ENCODE measurements around the gene MAG. TPM values are rescaled to one million over a fixed set of nuclear protein-coding genes. Genes with fewer than 3 reads are reported as not detected.

The MAG gene, protein sequence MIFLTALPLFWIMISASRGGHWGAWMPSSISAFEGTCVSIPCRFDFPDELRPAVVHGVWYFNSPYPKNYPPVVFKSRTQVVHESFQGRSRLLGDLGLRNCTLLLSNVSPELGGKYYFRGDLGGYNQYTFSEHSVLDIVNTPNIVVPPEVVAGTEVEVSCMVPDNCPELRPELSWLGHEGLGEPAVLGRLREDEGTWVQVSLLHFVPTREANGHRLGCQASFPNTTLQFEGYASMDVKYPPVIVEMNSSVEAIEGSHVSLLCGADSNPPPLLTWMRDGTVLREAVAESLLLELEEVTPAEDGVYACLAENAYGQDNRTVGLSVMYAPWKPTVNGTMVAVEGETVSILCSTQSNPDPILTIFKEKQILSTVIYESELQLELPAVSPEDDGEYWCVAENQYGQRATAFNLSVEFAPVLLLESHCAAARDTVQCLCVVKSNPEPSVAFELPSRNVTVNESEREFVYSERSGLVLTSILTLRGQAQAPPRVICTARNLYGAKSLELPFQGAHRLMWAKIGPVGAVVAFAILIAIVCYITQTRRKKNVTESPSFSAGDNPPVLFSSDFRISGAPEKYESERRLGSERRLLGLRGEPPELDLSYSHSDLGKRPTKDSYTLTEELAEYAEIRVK
- polyA plus RNA-seq (2013, experiment 1 of 2) = not detected
- polyA plus RNA-seq (2013, experiment 2 of 2) = not detected

DNA sequence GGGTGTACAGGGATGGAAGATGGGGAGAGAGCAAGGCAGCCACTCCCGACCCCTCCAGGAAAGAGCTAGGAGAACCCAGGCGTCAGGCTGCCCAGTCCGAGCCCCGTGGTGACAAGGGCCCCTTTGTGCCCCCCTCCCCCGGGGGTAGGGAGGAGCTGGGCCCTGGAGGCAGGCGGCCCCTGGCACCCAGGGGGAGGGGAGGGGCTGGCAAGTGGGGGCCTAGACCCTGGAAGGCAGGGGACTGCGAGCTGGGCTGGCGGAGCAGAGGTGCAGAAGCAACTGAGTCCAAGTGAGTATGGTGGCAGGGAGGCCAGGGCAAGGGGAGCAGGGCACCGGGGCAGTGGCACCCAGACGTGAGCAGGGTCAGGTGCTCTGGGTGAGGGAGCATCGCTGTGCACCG is at the start of gene MAG:
MAG (plus strand) TSS at position 246 of the 400 bp plus-strand sequence. CDS start 3,248 bp downstream, outside the sequence.
- 86% methylated on average over 12 of the region's 12 CpGs for WGBS
- Histone ChIP-seq H2BK12ac (ENCODE audit: low read length in 2 of 2) (no peak within 1 kb of the TSS), H3K23ac (ENCODE audit: low read length in 2 of 2) (peak within 1 kb of the TSS in 1 of 2 experiments; percentile 14), H2BK5ac (ENCODE audit: low read depth, low read length, poor library complexity, severe bottlenecking) (no peak within 1 kb of the TSS), H2AFZ (ENCODE audit: low read depth, low read length) (no peak within 1 kb of the TSS), H2BK15ac (ENCODE audit: low read depth, poor library complexity, severe bottlenecking) (no peak within 1 kb of the TSS), H3K27me3 (ENCODE audit: control insufficient read depth in 1 of 2, insufficient read depth in 1 of 2, low read length in 2 of 2) (peaks cover 13 to 70% of the 10 kb centered on the region in 2 experiments), H3K27ac (ENCODE audit: low read length, poor library complexity, severe bottlenecking) (no peak within 1 kb of the TSS), H2BK120ac (ENCODE audit: low read depth, low read length) (no peak within 1 kb of the TSS), H3K36me3 (ENCODE audit: control insufficient read depth in 1 of 2, insufficient read depth in 2 of 2, low read depth in 1 of 2, low read length in 2 of 2) (no peaks in the 10 kb centered on the region), H2AK5ac (ENCODE audit: low read length, severe bottlenecking) (no peak within 1 kb of the TSS), H3K9me3 (ENCODE audit: control insufficient read depth, low read length) (no peaks in the 10 kb centered on the region), H3K18ac (ENCODE audit: low read depth in 1 of 2, low read length in 2 of 2) (no peak within 1 kb of the TSS), H4K91ac (ENCODE audit: low read length) (no peak within 1 kb of the TSS), H3K4me2 (ENCODE audit: low read length, poor library complexity, severe bottlenecking) (no peak within 1 kb of the TSS), H3K4me1 (ENCODE audit: control insufficient read depth, insufficient read depth, low read depth, low read length) (no peaks in the 10 kb centered on the region), H3K9ac (ENCODE audit: low read length) (no peak within 1 kb of the TSS), H3K4me3 (ENCODE audit: insufficient read depth in 1 of 2, low read depth in 1 of 2, low read length in 2 of 2) (no peak within 1 kb of the TSS), H3K14ac (ENCODE audit: low read length in 2 of 2) (no peak within 1 kb of the TSS), H3K4ac (ENCODE audit: low read depth in 1 of 2, low read length in 2 of 2) (no peak within 1 kb of the TSS), H3K79me1 (replicated peaks; ENCODE audit: low read length, poor library complexity, severe bottlenecking) (no peaks in the 10 kb centered on the region), H4K8ac (ENCODE audit: low read length) (no peak within 1 kb of the TSS)
- DNase-seq = no peak

DNA sequence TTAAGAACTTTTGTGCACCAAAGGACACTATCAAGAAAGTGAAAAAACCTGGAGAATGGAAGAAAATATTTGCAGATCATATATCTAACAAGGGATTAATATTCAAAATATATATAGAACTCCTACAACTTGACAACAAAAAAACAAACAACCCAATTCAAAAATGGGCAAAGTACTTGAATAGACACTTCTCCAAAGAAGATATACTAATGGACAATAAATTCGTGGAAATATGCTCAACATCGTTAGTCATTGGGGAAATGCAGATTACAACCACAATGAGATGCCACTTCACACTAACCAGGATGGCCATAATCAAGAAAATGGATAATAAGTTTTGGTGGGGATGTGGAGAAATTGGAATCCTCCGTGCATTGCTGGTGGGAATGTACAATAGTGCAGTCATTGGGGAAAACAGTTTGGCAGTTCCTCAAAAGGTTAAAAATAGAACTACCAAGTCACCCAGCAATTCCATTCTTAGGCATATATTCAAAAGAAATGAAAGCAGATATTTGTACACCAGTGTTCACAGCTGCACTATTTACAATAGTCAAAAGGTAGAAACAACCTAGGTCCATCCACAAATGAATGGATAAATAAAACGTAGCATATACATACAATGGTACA is 45.4 kb upstream of the MAG start:
- no peak for DNase-seq
- no peak overlapping the region for H3K4me2 ChIP-seq (ENCODE audit: low read length, poor library complexity, severe bottlenecking)
- peaks cover 17% of the 10 kb centered on the region for H3K4me1 ChIP-seq (ENCODE audit: control insufficient read depth, insufficient read depth, low read depth, low read length)
- H4K8ac ChIP-seq (ENCODE audit: low read length) = no peak overlapping the region
- H3K18ac ChIP-seq (ENCODE audit: low read depth in 1 of 2, low read length in 2 of 2) = no peak overlapping the region
- no peak overlapping the region for H2BK120ac ChIP-seq (ENCODE audit: low read depth, low read length)
- H3K27ac ChIP-seq (ENCODE audit: low read length, poor library complexity, severe bottlenecking) = no peak overlapping the region
- H4K91ac ChIP-seq (ENCODE audit: low read length) = no peak overlapping the region
- H2AFZ ChIP-seq (ENCODE audit: low read depth, low read length) = no peak overlapping the region
- H3K9ac ChIP-seq (ENCODE audit: low read length) = no peak overlapping the region
- no peak overlapping the region for H2BK12ac ChIP-seq (ENCODE audit: low read length in 2 of 2)
- H3K36me3 ChIP-seq (ENCODE audit: control insufficient read depth in 1 of 2, insufficient read depth in 2 of 2, low read depth in 1 of 2, low read length in 2 of 2) = no peaks in the 10 kb centered on the region
- H3K9me3 ChIP-seq (ENCODE audit: control insufficient read depth, low read length) = peaks cover 17% of the 10 kb centered on the region
- WGBS = 87% methylated on average over 3 of the region's 4 CpGs
- H3K79me1 ChIP-seq (replicated peaks; ENCODE audit: low read length, poor library complexity, severe bottlenecking) = no peaks in the 10 kb centered on the region
- H2AK5ac ChIP-seq (ENCODE audit: low read length, severe bottlenecking) = no peak overlapping the region
- H3K4ac ChIP-seq (ENCODE audit: low read depth in 1 of 2, low read length in 2 of 2) = no peak overlapping the region
- no peak overlapping the region for H2BK15ac ChIP-seq (ENCODE audit: low read depth, poor library complexity, severe bottlenecking)
- H3K23ac ChIP-seq (ENCODE audit: low read length in 2 of 2) = no peak overlapping the region
- H2BK5ac ChIP-seq (ENCODE audit: low read depth, low read length, poor library complexity, severe bottlenecking) = no peak overlapping the region
- H3K4me3 ChIP-seq (ENCODE audit: insufficient read depth in 1 of 2, low read depth in 1 of 2, low read length in 2 of 2) = no peak overlapping the region
- H3K14ac ChIP-seq (ENCODE audit: low read length in 2 of 2) = no peak overlapping the region
- peaks cover 44 to 60% of the 10 kb centered on the region in 2 experiments for H3K27me3 ChIP-seq (ENCODE audit: control insufficient read depth in 1 of 2, insufficient read depth in 1 of 2, low read length in 2 of 2)

DNA sequence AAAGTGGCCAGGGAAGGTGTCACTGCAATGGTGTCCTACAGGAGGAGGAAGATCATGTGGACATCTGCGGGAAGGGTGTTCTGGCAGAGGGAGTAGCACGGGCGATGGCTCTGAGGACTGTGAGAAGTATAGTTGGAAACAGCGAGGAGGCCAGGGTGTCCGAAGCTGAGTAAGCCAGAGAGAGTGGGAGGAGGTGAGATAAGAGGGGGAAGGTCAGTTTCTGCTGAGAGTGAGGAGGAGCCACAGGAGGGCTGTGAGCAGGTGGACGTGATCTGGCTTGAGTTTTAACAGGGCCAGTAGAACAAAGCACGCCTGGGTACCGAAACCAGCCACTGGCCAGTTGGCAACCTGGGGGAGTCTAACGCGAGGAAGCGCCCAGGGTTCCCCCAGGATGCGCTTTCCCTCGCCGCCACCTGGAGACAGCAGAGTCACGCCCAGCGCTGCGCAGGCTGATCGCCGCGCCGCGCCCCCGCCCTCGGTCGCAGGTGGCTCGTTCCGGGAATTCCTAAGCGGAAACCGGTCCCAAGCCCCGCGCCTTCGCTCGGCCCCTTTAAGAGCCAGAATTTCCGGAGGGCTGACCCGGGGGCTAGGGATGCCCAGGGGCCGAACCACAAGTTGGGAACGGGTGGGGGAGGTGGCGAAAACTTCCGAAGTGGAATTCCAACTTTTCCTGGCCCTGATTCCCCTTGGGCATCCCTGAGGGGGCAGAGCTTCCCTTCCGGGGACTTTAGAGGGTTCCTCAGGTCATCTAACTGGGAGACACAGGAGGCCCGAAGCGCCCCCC is 44.2 kb upstream of the MAG start:
- peaks cover 17% of the 10 kb centered on the region for H3K4me1 ChIP-seq (ENCODE audit: control insufficient read depth, insufficient read depth, low read depth, low read length)
- no peak overlapping the region for H2BK5ac ChIP-seq (ENCODE audit: low read depth, low read length, poor library complexity, severe bottlenecking)
- no peak overlapping the region for H3K18ac ChIP-seq (ENCODE audit: low read depth in 1 of 2, low read length in 2 of 2)
- peaks cover 10% of the 10 kb centered on the region for H3K9me3 ChIP-seq (ENCODE audit: control insufficient read depth, low read length)
- DNase-seq = no peak
- no peak overlapping the region for H2AFZ ChIP-seq (ENCODE audit: low read depth, low read length)
- no peak overlapping the region for H2BK15ac ChIP-seq (ENCODE audit: low read depth, poor library complexity, severe bottlenecking)
- H3K4ac ChIP-seq (ENCODE audit: low read depth in 1 of 2, low read length in 2 of 2) = no peak overlapping the region
- peaks cover 45 to 61% of the 10 kb centered on the region in 2 experiments for H3K27me3 ChIP-seq (ENCODE audit: control insufficient read depth in 1 of 2, insufficient read depth in 1 of 2, low read length in 2 of 2)
- no peaks in the 10 kb centered on the region for H3K79me1 ChIP-seq (replicated peaks; ENCODE audit: low read length, poor library complexity, severe bottlenecking)
- no peak overlapping the region for H2BK12ac ChIP-seq (ENCODE audit: low read length in 2 of 2)
- H2AK5ac ChIP-seq (ENCODE audit: low read length, severe bottlenecking) = no peak overlapping the region
- no peak overlapping the region for H3K9ac ChIP-seq (ENCODE audit: low read length)
- H3K23ac ChIP-seq (ENCODE audit: low read length in 2 of 2) = peak overlapping the region in 1 of 2 experiments; percentile 42
- no peak overlapping the region for H2BK120ac ChIP-seq (ENCODE audit: low read depth, low read length)
- peak overlapping the region in 1 of 2 experiments; percentile 49 for H3K4me3 ChIP-seq (ENCODE audit: insufficient read depth in 1 of 2, low read depth in 1 of 2, low read length in 2 of 2)
- no peak overlapping the region for H4K8ac ChIP-seq (ENCODE audit: low read length)
- WGBS = 2% methylated on average over 41 of the region's 42 CpGs
- no peak overlapping the region for H3K27ac ChIP-seq (ENCODE audit: low read length, poor library complexity, severe bottlenecking)
- no peak overlapping the region for H4K91ac ChIP-seq (ENCODE audit: low read length)
- H3K36me3 ChIP-seq (ENCODE audit: control insufficient read depth in 1 of 2, insufficient read depth in 2 of 2, low read depth in 1 of 2, low read length in 2 of 2) = no peaks in the 10 kb centered on the region
- no peak overlapping the region for H3K14ac ChIP-seq (ENCODE audit: low read length in 2 of 2)
- H3K4me2 ChIP-seq (ENCODE audit: low read length, poor library complexity, severe bottlenecking) = no peak overlapping the region

Data from mesenchymal stem cell (in vitro differentiated cells and primary cell).